Body of pancreas (tissue), 4 donors: ENCODE data around the gene SLC12A7. TPM values are rescaled to one million over a fixed set of nuclear protein-coding genes. Genes with fewer than 3 reads are reported as not detected.

Experiments used
- ATAC-seq: fragments of 150-250 bp; one replicate; pipeline ENCODE4 v1.9.1; 2016
- DNase-seq, 4 donors: peaks; one replicate each; pipeline ENCODE4 v3.0.0-alpha.2; 2019
- H3K27ac ChIP-seq, 4 donors: fragments of 200-600 bp; sonication (generic); 1 replicate in 3 of 4; 2 replicates in 1 of 4; pipeline versions ENCODE4 v1.5.1 to v1.6.1; 2016 to 2019; ENCODE audit warnings: mild to moderate bottlenecking in 1 of 4, mixed read lengths in 1 of 4, moderate library complexity in 1 of 4
- H3K27me3 ChIP-seq, 2 donors: fragments of 200-600 bp; sonication (generic); one replicate each; pipeline ENCODE4 v1.6.0; 2016; ENCODE audit warnings: mild to moderate bottlenecking in 1 of 2
- H3K36me3 ChIP-seq, 2 donors: fragments of 200-600 bp; sonication (generic); replicated peaks in 1 of 2; 2 replicates each; pipeline ENCODE4 v1.5.1; 2016; ENCODE audit warnings: low read depth in 2 of 2; ENCODE audit not compliant: insufficient read depth in 1 of 2
- H3K4me1 ChIP-seq: fragments of 200-600 bp; sonication (generic); one replicate; pipeline ENCODE4 v1.6.0; 2016
- H3K4me3 ChIP-seq, 2 donors: fragments of 200-600 bp; sonication (generic); 1 replicate in 1 of 2; 2 replicates in 1 of 2; pipeline ENCODE4 v1.5.1; 2016 to 2019
- H3K9me3 ChIP-seq, 3 donors: fragments of 200-600 bp; sonication (generic); 1 replicate in 2 of 3; 2 replicates in 1 of 3; pipeline ENCODE4 v1.5.1; 2016
- POLR2A ChIP-seq, 3 donors: fragments of 450-650 bp; IDR thresholded peaks; one replicate each; pipeline ENCODE4 v1.6.1; 2016; ENCODE audit warnings: antibody characterized with exemption in 3 of 3, mild to moderate bottlenecking in 2 of 3
- WGBS, 2 donors: methylation state at CpG; one replicate each; pipeline ENCODE4 v1.1.5; 2017; 5-methylcytosine and 5-hydroxymethylcytosine counted together
- intact Hi-C: fragments of 100-400 bp; cut with DNase I; formaldehyde crosslinking; loops from one replicate; pipeline ENCODE4 v1.15.1; 2023
- total RNA-seq, 2 donors: library from RNA; depleted of rRNA; stranded (reverse); fragments of >200 nt; gene quantifications; one replicate each; pipeline ENCODE4 v1.1.0, GENCODE V29; 2016
- TF ChIP-seq, protein P1 (sequence below), 7 experiments: fragments of 450-650 bp in 4 of 7; fragments of 200-600 bp in 3 of 7; sonication (generic) in 3 of 7; IDR thresholded peaks; one replicate each; pipeline ENCODE4 v1.5.1; 2016 to 2019; ENCODE audit warnings: antibody characterized with exemption in 7 of 7

The SLC12A7 gene
- total RNA-seq, 2 donors from 2014 or later = 35.5 to 42.8 TPM

DNA sequence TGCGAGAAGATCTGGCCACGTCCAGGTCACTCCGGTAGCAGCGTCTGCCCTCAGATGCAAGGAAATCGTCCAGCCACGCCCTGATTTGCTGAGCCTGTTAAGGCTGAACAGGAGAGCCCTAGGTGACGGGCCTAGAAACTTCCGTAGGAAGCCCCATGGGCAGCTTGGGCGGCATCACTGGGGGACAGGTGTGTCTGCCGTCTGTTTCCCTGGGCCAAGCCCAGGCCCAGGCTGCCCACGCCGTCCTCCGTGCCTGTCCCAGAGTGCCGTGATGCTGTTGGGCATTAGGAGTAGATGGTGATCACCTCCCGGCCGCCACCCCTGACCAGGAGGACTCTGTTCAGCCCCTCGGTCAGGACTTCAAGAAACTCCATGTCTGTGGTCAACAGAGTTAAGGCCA, 59.8 kb downstream of the SLC12A7 start:
- Histone ChIP-seq H3K4me1 (no peaks in the 10 kb centered on the region), H3K9me3 (no peaks in the 10 kb centered on the region), H3K27me3 (no peaks in the 10 kb centered on the region), H3K4me3 (no peak overlapping the region), H3K27ac (no peak overlapping the region), H3K36me3 (peaks cover 0 to 25% of the 10 kb centered on the region in 2 donors)
- no peak for TF ChIP-seq POLR2A (IDR thresholded peaks at IDR 0.05)
- TF ChIP-seq, protein P1, sequence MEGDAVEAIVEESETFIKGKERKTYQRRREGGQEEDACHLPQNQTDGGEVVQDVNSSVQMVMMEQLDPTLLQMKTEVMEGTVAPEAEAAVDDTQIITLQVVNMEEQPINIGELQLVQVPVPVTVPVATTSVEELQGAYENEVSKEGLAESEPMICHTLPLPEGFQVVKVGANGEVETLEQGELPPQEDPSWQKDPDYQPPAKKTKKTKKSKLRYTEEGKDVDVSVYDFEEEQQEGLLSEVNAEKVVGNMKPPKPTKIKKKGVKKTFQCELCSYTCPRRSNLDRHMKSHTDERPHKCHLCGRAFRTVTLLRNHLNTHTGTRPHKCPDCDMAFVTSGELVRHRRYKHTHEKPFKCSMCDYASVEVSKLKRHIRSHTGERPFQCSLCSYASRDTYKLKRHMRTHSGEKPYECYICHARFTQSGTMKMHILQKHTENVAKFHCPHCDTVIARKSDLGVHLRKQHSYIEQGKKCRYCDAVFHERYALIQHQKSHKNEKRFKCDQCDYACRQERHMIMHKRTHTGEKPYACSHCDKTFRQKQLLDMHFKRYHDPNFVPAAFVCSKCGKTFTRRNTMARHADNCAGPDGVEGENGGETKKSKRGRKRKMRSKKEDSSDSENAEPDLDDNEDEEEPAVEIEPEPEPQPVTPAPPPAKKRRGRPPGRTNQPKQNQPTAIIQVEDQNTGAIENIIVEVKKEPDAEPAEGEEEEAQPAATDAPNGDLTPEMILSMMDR (IDR thresholded peaks at IDR 0.05) = no peak
- intact Hi-C loops = no loop called here
- ATAC-seq (no peak), DNase-seq (no peak)
- 82 to 91% methylated on average over 7 to 17 of the region's 17 CpGs for WGBS, 2 donors

GRCh38 chr5:1051366-1051720, 60.5 kb downstream of the SLC12A7 start:
- no peak for DNase-seq
- intact Hi-C loops = no loop called here
- Histone ChIP-seq H3K27ac (no peak overlapping the region), H3K36me3 (peaks cover 0 to 25% of the 10 kb centered on the region in 2 donors), H3K27me3 (no peaks in the 10 kb centered on the region), H3K9me3 (no peaks in the 10 kb centered on the region), H3K4me3 (no peak overlapping the region), H3K4me1 (no peaks in the 10 kb centered on the region)
- 87 to 90% methylated on average over 3 to 16 of the region's 16 CpGs for WGBS, 2 donors
- ATAC-seq = no peak
- TF ChIP-seq, protein P1 (IDR thresholded peaks at IDR 0.05) = no peak
- TF ChIP-seq POLR2A (IDR thresholded peaks at IDR 0.05) = no peak

GRCh38 chr5:1050423-1051365, 61.2 kb downstream of the SLC12A7 start:
- H3K27ac ChIP-seq = no peak overlapping the region
- no peak overlapping the region for H3K4me3 ChIP-seq
- no peaks in the 10 kb centered on the region for H3K9me3 ChIP-seq
- no peaks in the 10 kb centered on the region for H3K4me1 ChIP-seq
- WGBS, 2 donors = 80 to 83% methylated on average over 10 to 27 of the region's 29 CpGs
- TF ChIP-seq POLR2A (IDR thresholded peaks at IDR 0.05) = no peak
- TF ChIP-seq, protein P1 (IDR thresholded peaks at IDR 0.05) = no peak
- intact Hi-C loops = no loop called here
- peaks cover 0 to 22% of the 10 kb centered on the region in 2 donors for H3K36me3 ChIP-seq
- ATAC-seq (no peak), DNase-seq (no peak)
- H3K27me3 ChIP-seq = no peaks in the 10 kb centered on the region

DNA sequence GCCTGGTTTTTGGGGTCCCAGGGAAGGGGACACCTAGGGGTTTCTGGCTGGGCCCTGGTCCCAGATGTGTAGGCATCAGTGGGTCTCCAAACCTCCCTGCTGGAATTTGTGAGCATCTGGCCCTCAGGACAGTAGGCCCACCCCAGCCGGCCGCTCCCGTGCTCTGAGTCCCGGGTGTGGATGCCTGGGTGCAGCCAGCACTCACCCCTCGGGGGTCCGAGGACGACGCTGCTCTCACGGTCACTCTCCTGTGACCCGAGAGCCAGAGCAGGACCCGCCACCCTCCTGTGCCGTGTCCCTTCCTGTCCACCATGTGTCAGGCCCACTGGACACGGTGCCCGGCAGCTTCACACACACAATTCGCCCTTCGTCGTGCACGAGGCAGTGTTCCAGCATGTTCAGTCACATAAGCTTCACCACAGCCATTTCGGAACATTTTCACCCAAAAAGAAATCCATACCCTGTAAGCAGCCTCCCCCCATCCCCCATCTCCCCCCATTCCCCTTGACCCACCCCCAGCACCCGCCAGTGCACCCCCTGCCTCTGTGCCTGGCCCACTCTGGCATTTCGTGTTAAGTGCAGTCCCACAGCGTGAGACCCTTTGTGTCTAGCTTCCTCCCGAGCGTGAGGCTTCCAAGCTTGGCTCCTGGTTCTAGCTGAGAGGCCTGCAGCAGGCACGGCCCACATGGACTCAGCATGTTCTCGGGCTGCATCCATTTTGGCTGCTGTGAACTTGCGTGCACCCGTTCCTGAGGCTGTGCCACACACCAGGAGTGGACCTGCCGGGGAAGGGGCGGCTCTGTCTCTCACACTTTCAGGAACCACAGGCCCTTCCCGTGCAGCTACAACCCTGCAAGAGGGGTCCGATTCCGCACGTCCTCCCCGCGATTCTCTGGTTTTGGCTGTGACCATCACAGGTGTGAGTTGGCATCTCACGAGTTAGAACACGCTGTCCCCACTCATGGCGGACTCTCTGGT, 62.7 kb downstream of the SLC12A7 start:
- Histone ChIP-seq H3K36me3 (peaks cover 0 to 13% of the 10 kb centered on the region in 2 donors), H3K4me1 (no peaks in the 10 kb centered on the region), H3K4me3 (no peak overlapping the region), H3K9me3 (no peaks in the 10 kb centered on the region), H3K27ac (no peak overlapping the region), H3K27me3 (no peaks in the 10 kb centered on the region)
- no peak for DNase-seq
- intact Hi-C loops = no loop called here
- WGBS, 2 donors = 81 to 85% methylated on average over 30 to 39 of the region's 39 CpGs
- ATAC-seq = no peak
- TF ChIP-seq, protein P1 (IDR thresholded peaks at IDR 0.05) = no peak
- no peak for TF ChIP-seq POLR2A (IDR thresholded peaks at IDR 0.05)
